ENCODE results near the gene CAPN5. TPM values are rescaled to one million over a fixed set of nuclear protein-coding genes. Genes with fewer than 3 reads are reported as not detected.

The CAPN5 gene
- total and polyA plus RNA-seq, 2 of the 13 experiments (the other 11 are each of a cell fraction or from before 2014, with no cell fraction given) = 0.27 to 1.2 TPM

GRCh38 chr11:77130763-77131513 lies 64.2 kb downstream of the CAPN5 start (continued):
- 0 out of 2 replicates have a peak, but pooled peaks have one; percentile 24 for TF ChIP-seq ZNF605 (CRISPR knock-in tag; IDR thresholded peaks at IDR 0.05)
- no peak for TF ChIP-seq ZNF660 (CRISPR knock-in tag; IDR thresholded peaks at IDR 0.05; ENCODE audit: borderline replicate concordance, low read depth)
- no peak for TF ChIP-seq ZNF234 (CRISPR knock-in tag; conservative IDR thresholded peaks at IDR 0.05)
- no peak for TF ChIP-seq ZKSCAN8 (CRISPR knock-in tag; IDR thresholded peaks at IDR 0.05; ENCODE audit: borderline replicate concordance)
- TF ChIP-seq ZMAT5 (CRISPR knock-in tag; IDR thresholded peaks at IDR 0.05; ENCODE audit: borderline replicate concordance, low read depth) = no peak
- TF ChIP-seq GMEB2 (CRISPR knock-in tag; IDR thresholded peaks at IDR 0.05; ENCODE audit: low read depth) = no peak
- peak; percentile 67; the same call in 1 of the 2 replicates for TF ChIP-seq ZBTB7A (CRISPR knock-in tag; IDR thresholded peaks at IDR 0.05)
- no peak for TF ChIP-seq SATB2 (CRISPR knock-in tag; IDR thresholded peaks at IDR 0.05)
- TF ChIP-seq MTA3 (CRISPR knock-in tag; IDR thresholded peaks at IDR 0.05) = no peak
- no peak for TF ChIP-seq ARHGAP35 (CRISPR knock-in tag; IDR thresholded peaks at IDR 0.05; ENCODE audit: borderline replicate concordance)
- no peak for TF ChIP-seq ZNF816 (CRISPR knock-in tag; IDR thresholded peaks at IDR 0.05; ENCODE audit: borderline replicate concordance)
- TF ChIP-seq RNF219 (CRISPR knock-in tag; IDR thresholded peaks at IDR 0.05) = no peak
- no peak for TF ChIP-seq PHF5A (CRISPR knock-in tag; IDR thresholded peaks at IDR 0.05; ENCODE audit: low read depth, unreplicated experiment)
- no peak for TF ChIP-seq MED8 (CRISPR knock-in tag; IDR thresholded peaks at IDR 0.05; ENCODE audit: insufficient replicate concordance)
- no peak for TF ChIP-seq USF2 (IDR thresholded peaks at IDR 0.05; ENCODE audit: low read depth, low read length)
- no peak for TF ChIP-seq USF2 (CRISPR knock-in tag; IDR thresholded peaks at IDR 0.05; ENCODE audit: borderline replicate concordance)
- no peak for TF ChIP-seq ZNF615 (CRISPR knock-in tag; IDR thresholded peaks at IDR 0.05; ENCODE audit: borderline replicate concordance)
- TF ChIP-seq IRF2 (CRISPR knock-in tag; IDR thresholded peaks at IDR 0.05) = 0 out of 2 replicates have a peak, but pooled peaks have one; percentile 64
- no peak for TF ChIP-seq EHMT2 (IDR thresholded peaks at IDR 0.05; ENCODE audit: borderline replicate concordance, low read depth, low read length)
- no peak for TF ChIP-seq ETS1 (CRISPR knock-in tag; IDR thresholded peaks at IDR 0.05)
- 0 out of 2 replicates have a peak, but pooled peaks have one; percentile 48 for TF ChIP-seq HMG20B (CRISPR knock-in tag; conservative IDR thresholded peaks at IDR 0.05)

Data from HepG2 (cell line).